ENCODE measurements around the gene MAGEA9. TPM values are rescaled to one million over a fixed set of nuclear protein-coding genes. Genes with fewer than 3 reads are reported as not detected.
"Not testable (repeated sequence)": the region's sequence is repeated elsewhere in the genome, so short reads cannot be mapped to it uniquely, and the experiment has no call there.

The MAGEA9 gene, protein sequence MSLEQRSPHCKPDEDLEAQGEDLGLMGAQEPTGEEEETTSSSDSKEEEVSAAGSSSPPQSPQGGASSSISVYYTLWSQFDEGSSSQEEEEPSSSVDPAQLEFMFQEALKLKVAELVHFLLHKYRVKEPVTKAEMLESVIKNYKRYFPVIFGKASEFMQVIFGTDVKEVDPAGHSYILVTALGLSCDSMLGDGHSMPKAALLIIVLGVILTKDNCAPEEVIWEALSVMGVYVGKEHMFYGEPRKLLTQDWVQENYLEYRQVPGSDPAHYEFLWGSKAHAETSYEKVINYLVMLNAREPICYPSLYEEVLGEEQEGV
- not detected in 2 replicates for total RNA-seq (2014; rRNA removed; shearing (Covaris generic))

- DNase-seq (ENCODE audit: low read depth): not testable (repeated sequence)
These were observed at the start of gene MAGEA9 for GRCh38 chrX:149781727-149782126. Gene MAGEA9, plus strand, starts transcription at chrX:149781930. Its CDS starts 4,281 bp downstream, at chrX:149786211.

GRCh38 chrX:149742269-149742668, 39.5 kb upstream of the MAGEA9 start:
- not testable (repeated sequence) for DNase-seq (ENCODE audit: low read depth)

GRCh38 chrX:149746390-149747007, 35.2 kb upstream of the MAGEA9 start:
- DNase-seq (ENCODE audit: low read depth): not testable (repeated sequence)

- no peak for DNase-seq (ENCODE audit: low read depth)
These were observed 24.3 kb upstream of the MAGEA9 start for GRCh38 chrX:149757206-149758067.

DNA sequence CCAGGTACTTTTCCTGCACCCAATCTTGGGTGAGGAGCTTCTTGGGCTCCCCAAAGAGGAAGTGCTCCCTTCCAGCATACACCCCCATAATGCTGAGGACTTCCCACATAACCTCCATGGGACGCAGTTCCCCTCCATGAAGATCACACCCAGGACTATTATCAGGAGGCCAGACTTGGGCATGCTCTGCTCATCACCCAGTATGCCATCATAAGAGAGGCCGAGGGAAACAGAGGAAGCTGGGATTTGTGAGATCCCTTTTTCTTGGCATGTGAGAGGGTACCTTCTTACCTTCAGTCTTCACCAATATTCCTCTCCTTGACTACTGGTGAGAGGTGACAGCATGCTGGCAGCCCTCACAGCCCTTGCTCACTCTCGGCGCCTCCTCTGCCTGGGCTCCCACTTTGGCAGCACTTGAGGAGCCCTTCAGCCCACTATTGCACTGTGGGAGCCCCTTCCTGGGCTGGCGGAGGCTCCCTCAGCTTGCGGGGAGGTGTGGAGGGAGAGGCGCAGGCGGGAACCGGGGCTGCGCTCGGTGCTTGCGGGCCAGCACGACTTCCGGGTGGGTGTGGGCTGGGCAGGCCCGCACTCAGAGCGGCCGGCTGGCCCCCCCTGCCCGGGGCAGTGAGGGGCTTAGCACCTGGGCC, 23.5 kb upstream of the MAGEA9 start:
- DNase-seq (ENCODE audit: low read depth): no peak

DNA sequence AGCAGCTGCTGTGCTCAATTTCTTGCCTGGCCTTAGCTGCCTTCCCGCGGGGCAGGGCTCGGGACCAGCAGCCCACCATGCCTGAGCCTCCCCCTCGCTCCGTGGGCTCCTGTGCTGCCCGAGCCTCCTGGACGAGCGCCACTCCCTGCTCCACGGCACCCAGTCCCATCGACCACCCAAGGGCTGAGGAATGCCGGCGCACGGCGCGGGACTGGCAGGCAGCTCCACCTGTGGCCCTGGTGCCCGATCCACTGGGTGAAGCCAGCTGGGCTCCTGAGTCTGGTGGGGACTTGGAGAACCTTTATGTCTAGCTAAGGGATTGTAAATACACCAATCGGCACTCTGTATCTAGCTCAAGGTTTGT, 23.0 kb upstream of the MAGEA9 start:
- not testable (repeated sequence) for DNase-seq (ENCODE audit: low read depth)

- DNase-seq (ENCODE audit: low read depth): no peak
These were observed 21.9 kb upstream of the MAGEA9 start for GRCh38 chrX:149759824-149760223.

GRCh38 chrX:149760965-149761364, 20.8 kb upstream of the MAGEA9 start:
- DNase-seq (ENCODE audit: low read depth): no peak

- not testable (repeated sequence) for DNase-seq (ENCODE audit: low read depth)
These were observed 19.7 kb upstream of the MAGEA9 start for GRCh38 chrX:149761858-149762674.

DNA sequence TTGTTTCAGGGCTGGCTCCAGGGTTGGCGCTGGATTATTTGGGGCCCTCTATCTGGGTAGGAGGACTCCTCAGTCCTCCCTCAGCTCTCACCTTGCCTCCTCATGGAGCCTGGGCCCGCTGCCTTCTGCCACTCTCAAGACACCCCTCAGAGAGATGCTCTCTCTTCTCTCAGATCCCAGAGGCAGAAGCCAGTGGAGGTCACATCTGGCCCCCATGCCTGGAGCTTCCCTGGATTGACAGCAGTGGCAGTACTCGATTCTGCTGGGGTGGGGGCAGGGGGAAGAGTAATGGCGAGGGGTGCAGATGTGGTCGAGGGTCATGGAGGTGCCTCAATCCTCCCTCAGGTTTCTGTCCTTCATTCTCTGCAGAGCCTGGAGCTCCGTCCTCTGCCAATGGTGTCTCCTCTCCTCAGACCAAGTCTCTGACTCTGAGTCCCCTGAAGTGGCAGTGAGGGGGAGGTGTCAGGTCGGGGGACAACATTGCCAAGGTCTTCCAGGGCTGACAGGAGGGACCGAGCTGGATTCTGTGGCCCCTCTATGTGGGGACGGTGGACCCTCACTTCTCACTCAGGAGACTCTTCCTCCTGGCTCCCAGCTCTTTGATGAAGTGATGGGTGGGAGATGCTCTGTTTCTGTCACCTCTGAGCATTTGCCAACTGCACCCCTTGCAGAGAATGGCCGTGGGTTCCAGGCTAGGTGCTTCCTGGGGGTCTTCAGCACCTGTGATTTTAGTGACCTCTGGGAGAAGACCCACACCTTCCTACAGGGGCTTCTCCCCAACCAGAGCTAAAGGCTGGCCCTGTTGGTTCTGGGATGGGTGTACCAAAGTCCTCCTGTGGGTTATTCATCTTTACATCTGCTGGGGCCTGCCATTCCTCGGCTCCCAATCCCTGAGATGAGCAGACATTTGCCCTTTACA, 18.8 kb upstream of the MAGEA9 start:
- DNase-seq (ENCODE audit: low read depth): no peak

DNA sequence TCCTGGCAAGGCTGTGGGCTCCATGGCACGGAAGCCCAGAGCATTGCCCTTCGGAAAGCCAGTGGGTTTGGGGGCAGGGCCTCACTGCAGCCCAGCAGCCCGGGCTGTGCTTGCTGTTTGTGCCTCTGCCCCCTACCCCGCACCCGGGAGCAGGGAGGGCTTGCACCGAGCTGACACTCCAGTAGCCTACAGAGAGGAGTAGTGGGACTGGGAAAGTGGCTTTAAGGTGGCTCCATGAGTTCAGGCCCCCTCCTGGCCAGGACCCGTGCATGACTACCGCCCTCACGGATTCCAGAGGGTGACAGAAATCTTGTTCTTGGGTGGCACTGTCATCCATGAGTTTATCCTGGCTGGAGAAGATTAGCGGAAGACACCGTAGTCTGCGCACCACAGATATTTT, 11.4 kb upstream of the MAGEA9 start:
- DNase-seq (ENCODE audit: low read depth): not testable (repeated sequence)

DNA sequence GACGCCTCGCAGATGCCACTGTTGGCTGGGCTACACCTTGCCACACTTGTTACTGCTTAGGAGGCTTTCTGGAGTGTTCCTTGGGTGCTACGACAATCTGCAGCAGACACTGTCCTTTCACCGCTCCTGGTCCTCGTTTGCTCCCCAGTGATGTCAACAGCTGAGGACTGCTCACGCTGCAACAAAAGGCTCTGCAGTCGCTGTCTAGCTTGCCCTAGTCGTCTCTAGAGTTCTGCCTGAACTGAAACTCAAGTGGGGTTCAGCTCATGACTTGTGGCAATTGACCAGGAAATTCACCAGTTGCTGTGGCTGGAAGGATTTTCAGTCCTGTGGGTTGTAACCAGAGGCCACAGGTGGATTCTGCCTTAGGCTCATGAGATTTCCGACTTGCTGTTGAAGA, 8.7 kb upstream of the MAGEA9 start:
- not testable (repeated sequence) for DNase-seq (ENCODE audit: low read depth)

- DNase-seq (ENCODE audit: low read depth): not testable (repeated sequence)
These were observed 8.0 kb upstream of the MAGEA9 start, which contains the start of gene HSFX1 for GRCh38 chrX:149773768-149774167. Gene HSFX1, plus strand, starts transcription at chrX:149774068. Its CDS starts 614 bp downstream, at chrX:149774682.

GRCh38 chrX:149777999-149778398, 3.7 kb upstream of the MAGEA9 start:
- DNase-seq (ENCODE audit: low read depth): not testable (repeated sequence)

GRCh38 chrX:149795531-149795930, 13.8 kb downstream of the MAGEA9 start:
- DNase-seq (ENCODE audit: low read depth): not testable (repeated sequence)

DNA sequence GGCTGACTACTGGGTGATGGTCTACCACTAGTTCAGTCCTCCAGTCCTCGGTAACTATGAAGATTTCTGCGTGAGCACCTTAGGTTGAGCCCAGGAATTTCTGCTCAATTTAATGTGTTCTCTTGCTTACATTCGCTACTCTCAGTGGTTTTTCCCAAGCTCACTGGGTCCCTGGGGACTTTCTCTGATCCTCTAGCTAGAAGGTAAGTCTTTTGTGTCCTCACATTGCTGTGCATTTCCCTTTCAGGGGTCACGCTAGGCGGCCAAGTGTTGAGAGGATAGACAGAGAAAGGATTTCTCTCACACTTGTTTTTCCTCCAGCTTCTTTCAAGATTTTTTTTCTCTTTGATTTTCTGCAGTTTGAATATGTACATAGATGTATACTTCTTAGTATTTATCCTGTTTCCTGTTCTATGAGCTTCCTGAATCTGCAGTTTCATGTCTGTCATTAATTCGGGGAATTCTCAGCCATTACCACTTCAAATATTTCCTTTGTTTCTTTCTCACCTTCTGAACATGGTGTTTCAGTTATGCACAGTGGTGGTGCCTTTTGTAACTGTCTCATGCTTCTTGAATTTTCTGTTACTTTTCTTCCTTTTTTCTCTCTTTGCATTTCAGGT, 17.5 kb downstream of the MAGEA9 start:
- DNase-seq (ENCODE audit: low read depth): no peak

- DNase-seq (ENCODE audit: low read depth): no peak
These were observed 18.2 kb downstream of the MAGEA9 start for GRCh38 chrX:149799938-149800337.

DNA sequence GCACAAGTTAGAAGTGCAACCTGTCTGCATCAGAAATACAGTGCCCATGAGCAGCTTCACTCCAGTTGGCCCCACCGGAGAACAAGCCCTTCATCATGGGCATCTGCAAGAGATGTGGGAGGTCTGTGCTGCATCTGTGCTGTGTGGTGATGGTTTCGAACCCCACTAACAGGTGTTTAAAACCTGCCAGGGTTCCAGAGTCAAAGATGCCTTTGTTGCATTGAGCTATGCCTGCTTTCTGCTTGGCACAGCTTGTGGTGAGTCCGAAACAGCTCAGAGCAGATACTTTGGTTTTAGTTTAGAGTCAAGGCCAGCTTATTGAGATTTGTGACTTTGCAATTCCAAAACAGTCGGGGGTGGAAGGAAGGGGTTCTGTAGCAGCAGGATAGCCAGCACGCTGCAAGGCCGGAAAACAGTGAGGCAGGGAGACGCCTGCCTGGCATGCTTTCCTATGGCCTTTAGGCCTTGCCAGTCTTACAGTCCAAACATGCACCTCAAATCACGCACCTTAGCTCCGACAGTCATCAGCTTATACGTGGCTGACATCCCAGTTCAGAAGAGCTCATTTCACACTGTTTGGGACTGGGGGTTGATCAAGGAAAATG, 21.8 kb downstream of the MAGEA9 start:
- no peak for DNase-seq (ENCODE audit: low read depth)

DNA sequence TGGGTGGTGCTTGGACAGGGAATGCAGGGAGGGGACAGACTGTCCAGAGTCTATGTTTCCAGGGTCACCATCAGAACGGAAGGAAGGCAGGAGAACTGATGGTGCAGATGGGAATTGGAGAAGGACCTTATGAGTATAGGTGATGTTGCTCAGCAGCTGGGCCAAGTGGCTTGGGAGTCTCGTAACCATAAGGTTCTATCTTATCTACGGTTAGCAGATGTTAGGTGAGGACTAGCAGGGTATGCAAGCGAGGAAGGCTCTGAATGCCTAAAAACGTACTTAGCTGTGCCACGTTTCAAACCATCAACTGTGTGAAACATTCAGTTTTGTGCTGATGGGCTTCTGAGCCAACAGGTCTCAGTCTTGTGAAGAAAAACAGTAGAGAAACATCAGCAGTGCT, 22.4 kb downstream of the MAGEA9 start:
- DNase-seq (ENCODE audit: low read depth): no peak

Data from RPMI7951 (cell line).